Measurements from ENCODE around the gene CLDN10.

DNA sequence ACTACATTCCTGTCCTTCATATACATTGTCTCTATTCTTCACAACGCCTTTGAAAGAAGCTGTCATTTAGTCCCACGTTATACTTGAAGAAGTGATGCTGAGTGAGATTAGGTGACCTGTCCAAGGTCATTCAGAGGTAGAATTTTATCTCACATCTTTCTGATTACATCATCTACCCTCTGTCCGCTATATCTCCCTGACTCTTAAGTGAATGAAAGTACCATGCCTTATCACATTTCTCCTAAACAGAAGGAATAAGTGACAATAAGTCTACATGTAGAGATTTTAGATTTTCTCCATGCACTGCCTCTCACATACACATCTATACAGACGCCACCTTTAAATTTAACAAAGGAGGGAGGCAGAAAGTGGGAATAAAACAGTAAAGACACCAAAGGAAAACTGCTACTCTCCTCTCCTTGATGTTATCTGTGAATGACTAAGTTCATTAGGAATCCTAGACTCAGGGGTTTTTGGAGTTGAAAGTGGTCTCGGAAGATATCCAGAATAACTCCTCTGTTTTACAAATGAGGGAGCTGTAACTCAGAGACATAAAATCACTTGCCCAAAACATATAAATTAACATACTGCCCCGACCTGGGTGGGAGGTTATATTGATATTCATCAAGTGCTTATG, 4.9 kb upstream of the CLDN10 start:
- TF ChIP-seq CTCF (IDR thresholded peaks at IDR 0.05; ENCODE audit: poor library complexity) (no peak), EZH2 (IDR thresholded peaks at IDR 0.05; ENCODE audit: borderline replicate concordance) (no peak)
